Retinal pigment epithelial cell (primary cell): ENCODE results near the gene APP.

Experiments used
- DNase-seq: peaks from one replicate; pipeline ENCODE4 v3.0.0-alpha.2; 2010; ENCODE audit warnings: low read depth
- H3K4me3 ChIP-seq: 2 replicates; pipeline ENCODE4 v1.5.1; 2011; ENCODE audit warnings: mild to moderate bottlenecking, low read length, control low read depth, moderate library complexity
- CTCF ChIP-seq: conservative IDR thresholded peaks from 2 replicates; pipeline ENCODE4 v1.5.1; 2011; ENCODE audit warnings: low read depth, low read length, control low read depth, inconsistent platforms

APP gene

GRCh38 chr21:26072666-26073615 is 97.6 kb downstream of the APP start:
- DNase-seq, result no peak
- no peak overlapping the region for H3K4me3 ChIP-seq
- TF ChIP-seq CTCF, result no peak

GRCh38 chr21:26070822-26071425 is 99.6 kb downstream of the APP start:
- no peak overlapping the region for H3K4me3 ChIP-seq
- DNase-seq, result no peak
- no peak for TF ChIP-seq CTCF

GRCh38 chr21:26070121-26070520 is 100.4 kb downstream of the APP start:
- TF ChIP-seq CTCF, result no peak
- H3K4me3 ChIP-seq, result no peak overlapping the region
- no peak for DNase-seq

- H3K4me3 ChIP-seq, result no peak overlapping the region
- TF ChIP-seq CTCF, result no peak
- DNase-seq, result no peak
Observed at GRCh38 chr21:26068776-26069175, 101.8 kb downstream of the APP start.

GRCh38 chr21:26067836-26068594 is 102.6 kb downstream of the APP start:
- no peak overlapping the region for H3K4me3 ChIP-seq
- no peak for TF ChIP-seq CTCF
- no peak for DNase-seq

GRCh38 chr21:26064506-26064905 is 106.1 kb downstream of the APP start:
- DNase-seq, result no peak
- H3K4me3 ChIP-seq, result no peak overlapping the region
- no peak for TF ChIP-seq CTCF
